H1 (cell line): ENCODE data around the gene SERPINB2.

Source experiments
- ATF3 ChIP-seq: IDR thresholded peaks from 2 replicates; pipeline ENCODE4 v1.6.1; 2011; ENCODE audit warnings: low read depth, mild to moderate bottlenecking, low read length; ENCODE audit not compliant: insufficient read depth
- EP300 ChIP-seq, 2 experiments: IDR thresholded peaks; 1 replicate in 1 of 2; 2 replicates in 1 of 2; pipeline ENCODE4 v1.6.1; 2011 to 2012; ENCODE audit warnings: low read depth in 2 of 2, low read length in 2 of 2, mild to moderate bottlenecking in 2 of 2, borderline replicate concordance in 1 of 2, inconsistent platforms in 1 of 2, moderate library complexity in 1 of 2
- SP1 ChIP-seq: IDR thresholded peaks from 2 replicates; pipeline ENCODE4 v1.6.1; 2011; ENCODE audit warnings: low read depth, low read length

DNA sequence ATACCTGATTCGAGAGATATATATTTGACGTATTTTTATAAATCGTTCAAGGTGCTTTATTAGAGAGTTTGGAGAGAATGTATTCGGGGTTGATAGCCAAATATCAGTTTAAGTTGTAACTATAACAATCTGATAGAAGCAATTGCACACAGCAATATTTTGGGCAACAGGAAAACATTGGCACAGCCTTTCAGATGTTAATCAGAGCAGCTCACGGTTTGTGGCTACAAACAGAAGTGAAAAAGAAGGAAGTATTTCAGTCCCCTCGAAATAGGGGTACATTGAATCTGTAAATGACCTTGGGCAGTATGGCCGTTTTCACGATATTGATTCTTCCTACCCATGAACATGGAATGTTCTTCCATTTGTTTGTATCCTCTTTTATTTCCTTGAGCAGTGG, 40.8 kb downstream of the SERPINB2 start:
- no peak for TF ChIP-seq SP1
- TF ChIP-seq ATF3 = no peak
- TF ChIP-seq EP300 (IDR thresholded peaks at IDR 0.05; ENCODE audit: borderline replicate concordance in 1 of 2, low read depth in 2 of 2, low read length in 2 of 2) = no peak
